NCI-H1436 treated with DMSO at 0.1 percent for 48 hours (cell line): ENCODE results near the gene FAM53A.

Experiments
- DNase-seq: peaks from one replicate; lab custom pipeline; 2025; lab: John Stamatoyannopoulos, UW

FAM53A gene

DNA sequence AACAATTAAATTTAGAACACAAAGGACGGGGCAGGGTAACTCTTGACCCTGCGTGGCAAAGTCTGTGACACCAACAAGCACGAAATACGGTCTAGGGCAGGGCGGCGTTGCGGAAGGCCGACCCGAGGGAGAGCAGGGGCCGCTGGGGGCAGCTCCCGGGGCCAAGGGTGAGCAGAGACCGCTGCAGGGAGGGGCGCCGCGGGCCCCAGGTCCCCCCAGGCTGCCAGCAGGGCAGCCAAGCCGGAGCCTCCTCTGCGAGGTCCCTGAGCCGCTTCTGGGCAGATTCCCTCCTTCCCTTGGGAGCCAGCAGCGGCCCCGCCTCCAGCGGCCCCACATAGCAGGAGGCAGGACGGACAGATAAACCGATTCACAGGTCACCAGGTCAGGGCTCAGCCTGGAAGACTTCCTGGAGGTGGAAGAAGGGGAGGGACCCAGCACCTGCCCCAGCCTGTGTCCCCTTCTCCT, 90.2 kb downstream of the FAM53A start:
- DNase-seq: no peak

DNA sequence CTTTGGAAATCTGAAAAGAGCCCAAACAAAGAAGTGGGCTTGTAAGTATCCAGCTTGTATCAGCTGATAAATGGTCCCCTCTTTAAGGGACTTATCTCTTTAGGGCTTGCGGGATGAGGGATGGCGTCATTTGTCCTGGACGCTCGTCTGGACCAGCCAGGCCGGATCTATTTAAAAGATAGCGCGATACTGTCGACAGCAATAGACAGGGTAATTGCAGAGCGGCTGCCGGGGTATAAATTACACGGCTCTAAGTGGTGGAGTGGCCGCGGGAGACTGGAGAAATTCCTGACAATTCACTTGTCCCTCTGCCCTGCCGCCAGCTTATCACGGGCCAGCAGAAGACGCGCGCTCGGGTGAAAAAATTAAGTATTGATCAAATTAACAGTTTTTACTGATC, 90.7 kb downstream of the FAM53A start:
- DNase-seq: no peak

DNA sequence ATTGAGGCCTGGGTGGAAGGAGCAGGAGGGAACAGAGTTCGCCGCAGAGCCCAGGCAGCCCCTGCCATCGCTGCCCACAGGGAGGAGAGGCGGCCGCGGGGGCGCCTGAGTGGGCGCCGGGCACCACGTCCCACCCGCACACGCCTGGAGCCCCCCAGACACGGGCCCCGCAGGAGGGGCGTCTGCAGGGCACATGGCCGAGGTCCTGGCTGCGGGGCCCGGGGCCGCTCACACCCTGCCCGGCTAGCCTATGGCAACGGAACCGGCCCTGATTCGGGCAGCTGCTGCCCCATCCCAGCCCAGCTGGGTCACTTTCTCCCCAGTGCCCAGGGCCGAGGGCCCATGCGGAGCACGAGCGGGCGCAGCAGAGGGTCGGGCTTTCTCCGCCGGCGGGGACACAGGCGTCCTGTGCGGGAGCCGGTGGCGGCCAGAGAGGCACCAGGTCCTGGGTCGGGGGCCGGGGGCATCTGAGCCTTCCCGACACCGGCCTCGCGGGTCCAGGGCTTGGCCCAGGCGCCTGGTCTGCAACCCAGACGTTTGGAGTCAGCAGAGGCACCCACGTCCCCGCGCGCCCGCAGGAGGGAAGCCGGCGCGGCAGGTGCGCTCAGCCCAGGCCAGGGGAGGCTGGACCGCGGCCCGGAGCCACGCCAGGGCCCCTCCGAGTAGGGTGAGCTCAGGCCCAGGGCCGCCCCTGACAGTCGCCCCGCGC, 91.2 kb downstream of the FAM53A start:
- no peak for DNase-seq

DNA sequence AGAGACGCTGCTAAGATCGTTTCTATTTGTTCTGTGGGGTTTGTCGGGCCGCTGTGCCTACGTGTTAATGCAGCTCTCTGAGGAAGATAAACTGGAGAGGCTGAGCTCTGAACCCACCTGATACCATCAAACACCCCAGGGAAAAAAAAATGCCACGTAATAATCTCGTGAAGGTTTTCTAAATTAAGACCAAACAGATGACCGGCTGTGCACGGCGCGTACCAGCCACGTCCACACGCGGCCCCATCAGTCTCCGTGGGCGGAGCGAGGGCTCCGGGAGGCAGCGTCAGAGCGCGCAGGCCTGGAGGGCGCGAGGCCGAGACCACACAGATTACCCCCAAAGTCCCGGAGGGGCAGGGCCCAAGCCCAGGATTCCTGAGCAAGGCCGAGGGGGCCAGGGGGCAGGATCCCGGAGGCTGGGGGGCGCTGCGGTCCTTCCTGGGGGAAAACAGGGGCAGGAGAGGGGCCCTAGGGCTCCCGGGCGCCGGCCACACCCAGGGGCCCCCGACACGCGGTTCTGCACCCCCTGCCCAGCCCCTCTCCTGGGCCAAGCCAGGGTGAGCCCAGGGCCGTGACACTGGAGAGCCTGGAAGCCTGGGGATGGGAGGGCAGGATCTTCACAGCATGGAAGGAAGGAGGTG, 91.9 kb downstream of the FAM53A start:
- DNase-seq: no peak

DNA sequence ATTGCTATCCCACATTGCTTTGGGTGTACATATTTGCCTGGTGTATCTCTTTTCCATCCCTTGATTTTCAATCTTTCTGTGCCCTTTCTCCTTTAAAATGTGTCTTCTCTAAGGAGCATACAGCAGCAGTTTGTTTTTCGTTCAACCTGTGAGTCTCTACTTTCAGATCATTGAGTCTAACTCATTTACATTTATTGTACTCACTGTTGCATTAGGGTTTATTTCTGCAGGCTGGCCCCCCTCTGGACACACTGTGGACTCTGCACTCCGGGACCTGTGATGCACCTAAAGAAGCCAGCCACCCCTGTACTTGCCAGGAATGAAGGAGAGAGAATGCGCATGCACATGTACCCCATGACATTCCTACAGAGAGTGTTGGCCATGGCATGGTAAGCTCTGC, 93.0 kb downstream of the FAM53A start:
- no peak for DNase-seq

DNA sequence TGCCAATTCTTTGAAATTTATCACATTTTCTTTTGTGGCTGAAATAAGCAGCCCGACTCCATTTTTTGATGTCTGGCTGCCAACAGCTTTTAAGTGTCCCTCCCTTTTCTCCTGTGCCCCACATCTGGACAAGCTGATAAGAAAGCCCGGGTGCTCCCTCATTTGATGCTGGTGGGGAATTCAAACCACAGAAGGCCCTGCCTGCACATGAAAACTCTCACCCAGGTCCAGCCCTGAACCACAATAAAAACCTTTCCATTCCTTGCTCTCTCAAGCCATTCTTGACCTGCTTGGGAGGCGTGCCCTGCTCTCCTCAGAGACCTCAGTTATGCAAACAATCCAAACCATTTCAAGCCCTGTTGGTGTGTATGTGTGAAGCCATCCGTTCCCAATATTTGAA, 93.9 kb downstream of the FAM53A start:
- DNase-seq: no peak
